ENCODE data around the gene EML4. TPM values are rescaled to one million over a fixed set of nuclear protein-coding genes. Genes with fewer than 3 reads are reported as not detected.
A peak's percentile ranks its signal among the peaks of the same experiment; 100 is the strongest.

Gene EML4
- total RNA-seq, 1 experiment from 2014 or later = 68.2 TPM

GRCh38 chr2:42238644-42239288, 69.6 kb downstream of the EML4 start:
- Mint-ChIP-seq H3K4me3 (ENCODE audit: low read depth, unreplicated experiment) (no peak overlapping the region), H3K27me3 (ENCODE audit: unreplicated experiment) (no peaks in the 10 kb centered on the region), H3K4me1 (ENCODE audit: low read depth, unreplicated experiment) (peaks cover 47% of the 10 kb centered on the region)

GRCh38 chr2:42239289-42239661, 70.1 kb downstream of the EML4 start:
- DNase-seq = no peak
- peak overlapping the region; percentile 74 for H3K27ac Mint-ChIP-seq (ENCODE audit: unreplicated experiment)
- intact Hi-C loops (cut with micrococcal nuclease; ENCODE audit: unreplicated experiment) = loop anchor here (1.0 to 10.0 kb wide), 2 partner anchors 143 to 374 kb away; no protein-coding TSS in a partner anchor
- H3K4me1 Mint-ChIP-seq (ENCODE audit: low read depth, unreplicated experiment) = peaks cover 47% of the 10 kb centered on the region
- CTCF ChIA-PET = interaction anchor here (0.8 to 1.1 kb wide), 5 partner anchors 11 to 152 kb away, joined by 3 to 7 read pairs (median 4); no protein-coding TSS in a partner anchor
- H3K4me3 Mint-ChIP-seq (ENCODE audit: low read depth, unreplicated experiment) = peak overlapping the region; percentile 29
- H3K27me3 Mint-ChIP-seq (ENCODE audit: unreplicated experiment) = no peaks in the 10 kb centered on the region
- TF ChIP-seq CTCF (IDR thresholded peaks at IDR 0.05; ENCODE audit: unreplicated experiment) = no peak
- BruUV-seq (replicated peaks) = no TSS peak
- H3K36me3 Mint-ChIP-seq (ENCODE audit: insufficient read depth, unreplicated experiment) = no peaks in the 10 kb centered on the region
- no peaks in the 10 kb centered on the region for H3K9me3 Mint-ChIP-seq (ENCODE audit: low read depth, unreplicated experiment)

More at GRCh38 chr2:42238644-42239288, 69.6 kb downstream of the EML4 start:
- CTCF ChIA-PET = interaction anchor here (0.8 to 1.1 kb wide), 6 partner anchors 11 to 151 kb away, joined by 3 to 7 read pairs (median 4); no protein-coding TSS in a partner anchor
- intact Hi-C loops (cut with micrococcal nuclease; ENCODE audit: unreplicated experiment) = loop anchor here (1.0 to 10.0 kb wide), 2 partner anchors 142 to 374 kb away; no protein-coding TSS in a partner anchor
- BruUV-seq (replicated peaks) = no TSS peak
- Mint-ChIP-seq H3K36me3 (ENCODE audit: insufficient read depth, unreplicated experiment) (no peaks in the 10 kb centered on the region), H3K9me3 (ENCODE audit: low read depth, unreplicated experiment) (no peaks in the 10 kb centered on the region), H3K27ac (ENCODE audit: unreplicated experiment) (no peak overlapping the region)
- peak; percentile 48 for TF ChIP-seq CTCF (IDR thresholded peaks at IDR 0.05; ENCODE audit: unreplicated experiment)
- peak; percentile 63 for DNase-seq

- no peaks in the 10 kb centered on the region for H3K9me3 Mint-ChIP-seq (ENCODE audit: low read depth, unreplicated experiment)
- peak overlapping the region; percentile 74 for H3K27ac Mint-ChIP-seq (ENCODE audit: unreplicated experiment)
- no peak for TF ChIP-seq CTCF (IDR thresholded peaks at IDR 0.05; ENCODE audit: unreplicated experiment)
- BruUV-seq (replicated peaks) = no TSS peak
- H3K4me1 Mint-ChIP-seq (ENCODE audit: low read depth, unreplicated experiment) = peaks cover 47% of the 10 kb centered on the region
- H3K27me3 Mint-ChIP-seq (ENCODE audit: unreplicated experiment) = no peaks in the 10 kb centered on the region
- intact Hi-C loops (cut with micrococcal nuclease; ENCODE audit: unreplicated experiment) = loop anchor here (1.0 to 10.0 kb wide), 2 partner anchors 144 to 375 kb away; no protein-coding TSS in a partner anchor
- peak overlapping the region; percentile 29 for H3K4me3 Mint-ChIP-seq (ENCODE audit: low read depth, unreplicated experiment)
- CTCF ChIA-PET = interaction anchor here (0.8 to 1.1 kb wide), 5 partner anchors 10 to 152 kb away, joined by 3 to 7 read pairs (median 4); no protein-coding TSS in a partner anchor
- no peak for DNase-seq
- H3K36me3 Mint-ChIP-seq (ENCODE audit: insufficient read depth, unreplicated experiment) = no peaks in the 10 kb centered on the region
These were observed 70.7 kb downstream of the EML4 start for GRCh38 chr2:42239811-42240210.

DNA sequence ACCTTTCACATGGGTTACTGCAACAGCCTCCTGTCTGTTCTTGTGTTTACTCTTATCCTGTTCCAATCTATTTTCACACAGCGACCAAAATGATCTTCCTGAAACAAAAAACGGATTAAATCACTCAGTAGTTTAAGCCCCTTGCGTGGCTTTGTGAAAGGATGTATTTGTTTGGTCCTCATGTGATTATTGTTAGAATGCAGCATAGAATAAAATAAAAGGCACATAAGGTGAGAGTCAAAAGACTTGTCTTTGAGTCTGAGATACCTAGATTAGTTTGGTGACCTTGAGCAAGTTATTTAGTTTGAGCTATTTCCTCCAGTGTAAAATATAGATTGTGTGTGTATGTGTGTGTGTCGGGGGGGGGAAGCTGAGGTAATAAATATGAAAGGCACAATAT, 72.4 kb downstream of the EML4 start:
- DNase-seq = no peak
- H3K4me1 Mint-ChIP-seq (ENCODE audit: low read depth, unreplicated experiment) = peaks cover 47% of the 10 kb centered on the region
- H3K27ac Mint-ChIP-seq (ENCODE audit: unreplicated experiment) = no peak overlapping the region
- H3K9me3 Mint-ChIP-seq (ENCODE audit: low read depth, unreplicated experiment) = no peaks in the 10 kb centered on the region
- BruUV-seq (replicated peaks) = no TSS peak
- CTCF ChIA-PET = no interaction called here
- TF ChIP-seq CTCF (IDR thresholded peaks at IDR 0.05; ENCODE audit: unreplicated experiment) = no peak
- H3K4me3 Mint-ChIP-seq (ENCODE audit: low read depth, unreplicated experiment) = no peak overlapping the region
- H3K27me3 Mint-ChIP-seq (ENCODE audit: unreplicated experiment) = no peaks in the 10 kb centered on the region
- intact Hi-C loops (cut with micrococcal nuclease; ENCODE audit: unreplicated experiment) = no loop called here
- no peaks in the 10 kb centered on the region for H3K36me3 Mint-ChIP-seq (ENCODE audit: insufficient read depth, unreplicated experiment)

Data from Calu3 (cell line).